Pancreas (tissue), 10 donors: ENCODE data around the gene BRCA1. TPM values are rescaled to one million over a fixed set of nuclear protein-coding genes. Genes with fewer than 3 reads are reported as not detected.
"Not testable (repeated sequence)": the region's sequence is repeated elsewhere in the genome, so short reads cannot be mapped to it uniquely, and the experiment has no call there.

ENCODE experiments used
- ATAC-seq, 4 donors: fragments of 200-7000 bp; cut with Tn5 transposase; one replicate each; pipeline versions ENCODE4 v1.8.0 to v1.9.1; 2020; ENCODE audit warnings: mild to moderate bottlenecking in 4 of 4, moderate library complexity in 4 of 4
- DNase-seq, 6 donors: peaks; one replicate each; pipeline ENCODE4 v3.0.0-alpha.2; 2020
- FAIRE-seq: peaks from 2 replicates; lab custom pipeline; 2012; peaks lifted over from hg19 to GRCh38; lab: Jason Lieb, UNC
- H3K27ac ChIP-seq, 4 donors: fragments of 200-600 bp; sonication (generic); 1 replicate in 3 of 4; 2 replicates in 1 of 4; pipeline versions ENCODE4 v1.5.0 to v1.8.0; 2020
- H3K27me3 ChIP-seq, 4 donors: fragments of 200-600 bp; one replicate each; pipeline ENCODE4 v1.8.0; 2021
- H3K36me3 ChIP-seq, 3 donors: fragments of 200-600 bp; sonication (generic) in 1 of 3; one replicate each; pipeline versions ENCODE4 v1.5.0 to v1.8.0; 2020 to 2021
- H3K4me1 ChIP-seq, 3 donors: fragments of 200-600 bp; one replicate each; pipeline ENCODE4 v1.8.0; 2021
- H3K4me3 ChIP-seq, 4 donors: fragments of 200-600 bp; sonication (generic) in 2 of 4; one replicate each; pipeline versions ENCODE4 v1.5.0 to v1.8.0; 2020 to 2021
- H3K9me3 ChIP-seq, 4 donors: fragments of 200-600 bp; one replicate each; pipeline ENCODE4 v1.8.0; 2021
- WGBS, 2 donors: extraction: QIAGEN DNeasy Blood & Tissue Kit; methylation state at CpG; one replicate each; pipeline ENCODE4 v1.1.7; 2013; 5-methylcytosine and 5-hydroxymethylcytosine counted together
- intact Hi-C, 3 donors: fragments of 100-400 bp; cut with DNase I; formaldehyde crosslinking; loops; one replicate each; pipeline versions ENCODE4 v1.11.1 to v1.14.2; 2022
- polyA plus RNA-seq, 2 donors: library from polyadenylated mRNA; stranded (reverse); fragments of 200-250 nt; gene quantifications; one replicate each; pipeline ENCODE4 v1.2.3, GENCODE V29; 2013
- total RNA-seq, 6 donors: library from RNA; stranded (reverse); fragmentation: NEBNext Ultra II Directional in 4 of 6; extraction: Animal tissue kit (Norgen Biotek cat#: 25700) in 4 of 6; gene quantifications; one replicate each; pipeline versions ENCODE4 v1.2.1 to v1.2.4, GENCODE V29; 2021 to 2023
- TF ChIP-seq, protein P1 (sequence below), 4 donors: fragments of 200-600 bp; sonication (generic) in 3 of 4; IDR thresholded peaks; one replicate each; pipeline versions ENCODE4 v1.5.0 to v1.8.0; 2021; ENCODE audit warnings: antibody characterized with exemption in 4 of 4
- donor health status: healthy with polysubstance abuse.
- donor health status: DM: no; HTN: no; CAD: no; lungs with moderate emphysema.
- donor health status: DM: no; HTN: no; CAD: no.
- donor health status: control.
- donor health status: control.
- donor health status: Bipolar disorder and iron deficiency.
- donor health status: DM: yes; HTN: yes; CAD: no.
- donor health status: DM: no; HTN: no; CAD: no.
- donor health status: DM: no; HTN: no; CAD: no.
- donor health status: DM: yes; HTN: yes; CAD: no.

The BRCA1 gene
- total and polyA plus RNA-seq, 8 donors, result 1.1 to 4.6 (median 2.4) TPM

DNA sequence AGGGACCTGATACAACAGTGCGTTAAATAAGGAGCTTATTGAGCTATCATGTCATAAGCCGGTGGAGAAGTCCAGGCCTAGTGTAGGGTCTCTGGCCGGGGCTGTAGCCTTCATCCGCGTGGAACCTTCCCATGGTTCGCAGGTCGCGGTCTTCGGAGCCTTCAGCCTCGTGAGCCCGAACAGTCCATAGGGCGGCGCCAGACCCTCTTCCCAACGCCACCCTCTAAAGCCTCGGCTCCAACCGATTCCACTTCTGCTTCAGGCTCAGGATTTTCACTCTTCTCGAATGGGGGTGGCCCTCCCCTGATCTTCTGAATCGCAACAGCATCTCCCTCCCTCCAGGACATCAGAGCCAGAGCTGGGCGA lies 10.3 kb upstream of the BRCA1 start:
- H3K4me3 ChIP-seq, result no peak overlapping the region
- no peak for FAIRE-seq
- no peak for ATAC-seq
- DNase-seq, result no peak
- H3K27ac ChIP-seq, result no peak overlapping the region
- WGBS, 2 donors, result 94 to 96% methylated on average over 19 of the region's 19 CpGs
- H3K27me3 ChIP-seq, result no peaks in the 10 kb centered on the region
- no peaks in the 10 kb centered on the region for H3K36me3 ChIP-seq
- no peaks in the 10 kb centered on the region for H3K9me3 ChIP-seq
- intact Hi-C loops, result no loop called here
- no peaks in the 10 kb centered on the region for H3K4me1 ChIP-seq
- TF ChIP-seq, protein P1, sequence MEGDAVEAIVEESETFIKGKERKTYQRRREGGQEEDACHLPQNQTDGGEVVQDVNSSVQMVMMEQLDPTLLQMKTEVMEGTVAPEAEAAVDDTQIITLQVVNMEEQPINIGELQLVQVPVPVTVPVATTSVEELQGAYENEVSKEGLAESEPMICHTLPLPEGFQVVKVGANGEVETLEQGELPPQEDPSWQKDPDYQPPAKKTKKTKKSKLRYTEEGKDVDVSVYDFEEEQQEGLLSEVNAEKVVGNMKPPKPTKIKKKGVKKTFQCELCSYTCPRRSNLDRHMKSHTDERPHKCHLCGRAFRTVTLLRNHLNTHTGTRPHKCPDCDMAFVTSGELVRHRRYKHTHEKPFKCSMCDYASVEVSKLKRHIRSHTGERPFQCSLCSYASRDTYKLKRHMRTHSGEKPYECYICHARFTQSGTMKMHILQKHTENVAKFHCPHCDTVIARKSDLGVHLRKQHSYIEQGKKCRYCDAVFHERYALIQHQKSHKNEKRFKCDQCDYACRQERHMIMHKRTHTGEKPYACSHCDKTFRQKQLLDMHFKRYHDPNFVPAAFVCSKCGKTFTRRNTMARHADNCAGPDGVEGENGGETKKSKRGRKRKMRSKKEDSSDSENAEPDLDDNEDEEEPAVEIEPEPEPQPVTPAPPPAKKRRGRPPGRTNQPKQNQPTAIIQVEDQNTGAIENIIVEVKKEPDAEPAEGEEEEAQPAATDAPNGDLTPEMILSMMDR (IDR thresholded peaks at IDR 0.05), result no peak

DNA sequence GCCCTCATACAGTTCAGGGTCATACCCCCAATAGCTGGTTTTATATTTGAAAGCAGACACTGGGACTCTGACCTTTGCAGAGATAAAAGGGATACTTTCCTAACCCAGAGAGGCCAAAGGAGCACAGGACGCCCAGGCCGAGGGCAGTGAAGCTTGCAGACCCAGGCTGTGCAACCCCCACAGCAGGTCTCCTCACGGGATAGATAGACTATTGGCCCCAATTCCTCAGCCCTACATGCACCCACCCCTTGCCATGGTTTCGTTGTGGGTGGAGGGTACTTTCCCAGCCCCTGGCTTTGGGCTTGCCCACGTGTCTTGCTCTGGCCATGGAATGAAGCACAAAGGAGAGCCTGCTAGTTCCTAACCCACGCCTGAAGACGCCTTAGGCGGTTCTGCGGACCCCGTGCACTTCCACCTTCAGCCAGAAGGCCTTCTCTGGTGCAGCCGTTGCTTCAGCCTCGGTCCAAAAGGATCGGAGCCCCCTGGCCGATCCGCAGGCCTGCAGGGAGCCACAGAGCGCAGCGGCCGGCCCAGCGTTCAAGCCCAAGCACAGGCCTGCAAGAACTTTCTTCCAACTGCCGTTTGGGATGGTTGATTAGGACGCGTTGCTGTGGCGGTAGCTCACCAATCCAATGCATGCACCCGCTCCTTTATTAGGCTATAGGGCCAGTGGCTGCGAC lies 9.8 kb upstream of the BRCA1 start:
- ATAC-seq, result no peak
- intact Hi-C loops, result no loop called here
- H3K27me3 ChIP-seq, result no peaks in the 10 kb centered on the region
- no peaks in the 10 kb centered on the region for H3K36me3 ChIP-seq
- H3K27ac ChIP-seq, result no peak overlapping the region
- H3K4me1 ChIP-seq, result no peaks in the 10 kb centered on the region
- no peak for FAIRE-seq
- TF ChIP-seq, protein P1 (IDR thresholded peaks at IDR 0.05), result no peak
- no peak overlapping the region for H3K4me3 ChIP-seq
- H3K9me3 ChIP-seq, result no peaks in the 10 kb centered on the region
- 94 to 96% methylated on average over 25 of the region's 25 CpGs for WGBS, 2 donors
- DNase-seq, result no peak

DNA sequence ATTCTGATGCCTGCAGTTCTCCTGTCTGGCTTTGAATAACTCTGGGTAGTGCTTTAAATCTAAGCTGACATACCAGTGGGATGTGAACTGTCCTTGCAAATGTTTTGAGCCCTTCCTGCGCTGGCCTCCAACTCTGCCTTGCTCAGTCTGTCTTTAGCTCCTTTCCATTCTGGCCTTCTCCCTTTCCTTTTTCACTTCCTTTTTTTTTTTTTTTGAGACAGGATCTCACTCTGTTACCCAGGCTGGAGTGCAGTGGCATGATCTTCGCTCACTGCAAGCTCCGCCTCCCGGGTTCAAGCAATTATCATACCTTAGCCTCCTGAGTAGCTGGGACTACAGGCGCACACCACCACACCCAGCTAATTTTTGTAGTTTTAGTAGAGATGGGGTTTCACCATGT lies 8.3 kb upstream of the BRCA1 start:
- intact Hi-C loops, H3K4me1 ChIP-seq, H3K27me3 ChIP-seq, H3K4me3 ChIP-seq, FAIRE-seq, H3K36me3 ChIP-seq, H3K9me3 ChIP-seq, DNase-seq, ATAC-seq, H3K27ac ChIP-seq: not testable (repeated sequence)
- 94 to 98% methylated on average over 5 of the region's 5 CpGs for WGBS, 2 donors

DNA sequence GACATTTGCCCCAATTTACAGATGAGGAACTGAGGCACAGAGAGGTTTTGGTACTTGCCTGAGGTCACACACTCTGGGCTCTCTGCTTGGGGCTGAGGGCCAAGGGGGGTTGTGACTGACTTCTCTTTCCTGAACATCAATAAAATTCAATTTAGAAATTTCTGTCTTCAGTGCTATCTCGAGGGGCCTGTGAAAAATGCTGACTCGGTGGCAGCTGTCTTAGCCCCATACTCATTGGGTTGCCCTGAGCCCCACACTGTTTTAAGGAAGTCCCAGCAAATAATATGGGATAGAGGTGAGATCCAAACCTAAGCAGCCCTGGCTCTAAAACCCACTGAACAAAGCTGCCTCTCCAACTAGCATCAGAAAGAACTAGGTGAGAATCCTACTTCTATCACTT lies 7.0 kb upstream of the BRCA1 start:
- no peak for FAIRE-seq

DNA sequence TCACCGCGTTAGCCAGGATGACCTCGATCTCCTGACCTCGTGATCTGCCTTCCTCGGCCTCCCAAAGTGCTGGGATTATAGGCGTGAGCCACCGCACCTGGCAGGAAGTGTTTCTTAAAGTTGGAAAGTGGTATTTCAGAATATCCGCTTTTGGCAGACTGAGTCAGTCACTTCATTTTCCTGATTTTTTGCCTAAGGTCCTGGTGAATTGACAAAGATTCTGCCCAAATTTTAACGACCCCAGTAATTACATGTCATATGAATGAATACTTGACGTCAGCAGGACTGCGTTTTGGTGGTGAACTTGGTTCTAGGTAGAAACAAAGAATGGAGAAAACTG lies 4.5 kb upstream of the BRCA1 start:
- H3K4me1 ChIP-seq, result peaks cover 3 to 13% (median 5%) of the 10 kb centered on the region in 3 donors
- no peak for DNase-seq
- peak overlapping the region; percentile 63 to 89 (median 74) for H3K27ac ChIP-seq
- H3K4me3 ChIP-seq, result peak overlapping the region in 2 of 4 donors; percentile 29 to 40
- intact Hi-C loops, result no loop called here
- FAIRE-seq, result no peak
- no peak for ATAC-seq
- WGBS, 2 donors, result 14 to 15% methylated on average over 11 of the region's 11 CpGs
- H3K9me3 ChIP-seq, result no peaks in the 10 kb centered on the region
- H3K36me3 ChIP-seq, result no peaks in the 10 kb centered on the region
- no peaks in the 10 kb centered on the region for H3K27me3 ChIP-seq
- TF ChIP-seq, protein P1 (IDR thresholded peaks at IDR 0.05), result no peak

More for the DNA sequence above, 7.0 kb upstream of the BRCA1 start:
- no peaks in the 10 kb centered on the region for H3K9me3 ChIP-seq
- 77 to 88% methylated on average over 2 of the region's 2 CpGs for WGBS, 2 donors
- no peaks in the 10 kb centered on the region for H3K36me3 ChIP-seq
- DNase-seq, result no peak
- intact Hi-C loops, result no loop called here
- TF ChIP-seq, protein P1 (IDR thresholded peaks at IDR 0.05), result no peak
- no peak for ATAC-seq
- H3K4me1 ChIP-seq, result peaks cover 3 to 7% (median 5%) of the 10 kb centered on the region in 3 donors
- H3K27me3 ChIP-seq, result no peaks in the 10 kb centered on the region
- no peak overlapping the region for H3K27ac ChIP-seq
- no peak overlapping the region for H3K4me3 ChIP-seq

DNA sequence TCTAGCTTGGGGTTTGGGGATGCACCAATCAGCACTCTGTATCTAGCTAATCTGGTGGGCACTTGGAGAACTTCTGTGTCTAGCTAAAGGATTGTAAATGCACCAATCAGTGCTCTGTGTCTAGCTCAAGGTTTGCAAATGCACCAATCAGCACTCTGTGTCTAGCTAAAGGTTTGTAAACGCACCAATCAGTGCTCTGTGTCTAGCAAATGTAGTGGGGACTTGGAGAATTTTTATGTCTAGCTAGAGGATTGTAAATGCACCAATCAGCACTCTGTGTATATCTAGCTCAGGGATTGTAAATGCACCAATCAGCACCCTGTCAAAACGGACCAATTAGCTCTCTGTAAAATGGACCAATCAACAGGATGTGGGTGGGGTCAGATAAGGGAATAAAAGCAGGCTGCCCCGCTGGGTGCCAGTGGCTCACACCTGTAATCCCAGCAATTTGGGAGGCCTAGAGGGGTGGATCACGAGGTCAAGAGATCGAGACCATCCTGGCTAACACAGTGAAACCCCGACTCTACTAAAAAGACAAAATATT lies 2.2 kb upstream of the BRCA1 start:
- intact Hi-C loops, H3K4me3 ChIP-seq, H3K9me3 ChIP-seq, H3K27me3 ChIP-seq, H3K36me3 ChIP-seq, H3K27ac ChIP-seq, ATAC-seq, DNase-seq, FAIRE-seq: not testable (repeated sequence)
- H3K4me1 ChIP-seq, result peaks cover 5 to 13% (median 7%) of the 10 kb centered on the region in 3 donors
- WGBS, 2 donors, result 88 to 92% methylated on average over 6 of the region's 6 CpGs
